HEK293 (cell line): Measurements from ENCODE around the gene RPS18.

Experiments
- GFI1B ChIP-seq: fragments of 450-650 bp; formaldehyde crosslinking; IDR thresholded peaks from 2 replicates; pipeline ENCODE4 v1.5.1; 2016; ENCODE audit warnings: missing biosample characterization, missing genetic modification characterization
- GLIS2 ChIP-seq: fragments of 450-650 bp; formaldehyde crosslinking; IDR thresholded peaks from 2 replicates; pipeline ENCODE4 v1.5.1; 2016; ENCODE audit warnings: missing biosample characterization, missing genetic modification characterization
- INSM2 ChIP-seq: fragments of 450-650 bp; formaldehyde crosslinking; IDR thresholded peaks from 2 replicates; pipeline ENCODE4 v1.5.1; 2016; ENCODE audit warnings: missing biosample characterization, missing genetic modification characterization
- SP7 ChIP-seq: fragments of 450-650 bp; formaldehyde crosslinking; IDR thresholded peaks from 2 replicates; pipeline ENCODE4 v1.5.1; 2016; ENCODE audit warnings: missing biosample characterization, missing genetic modification characterization
- ZBTB17 ChIP-seq: fragments of 450-650 bp; formaldehyde crosslinking; IDR thresholded peaks from 2 replicates; pipeline ENCODE4 v1.5.1; 2016; ENCODE audit warnings: missing biosample characterization, missing genetic modification characterization
- ZBTB48 ChIP-seq: fragments of 450-650 bp; formaldehyde crosslinking; IDR thresholded peaks from 2 replicates; pipeline ENCODE4 v1.5.1; 2016; ENCODE audit warnings: missing biosample characterization, missing genetic modification characterization
- ZEB2 ChIP-seq: fragments of 450-650 bp; formaldehyde crosslinking; IDR thresholded peaks from 2 replicates; pipeline ENCODE4 v1.5.1; 2016; ENCODE audit warnings: missing biosample characterization, missing genetic modification characterization
- ZFP69B ChIP-seq: fragments of 450-650 bp; formaldehyde crosslinking; IDR thresholded peaks from 2 replicates; pipeline ENCODE4 v1.5.1; 2016; ENCODE audit warnings: missing biosample characterization, missing genetic modification characterization
- ZNF18 ChIP-seq: fragments of 450-650 bp; formaldehyde crosslinking; IDR thresholded peaks from 2 replicates; pipeline ENCODE4 v1.5.1; 2016; ENCODE audit warnings: missing biosample characterization, missing genetic modification characterization
- ZNF184 ChIP-seq: fragments of 450-650 bp; IDR thresholded peaks from 2 replicates; pipeline ENCODE4 v1.5.1; 2018; ENCODE audit warnings: missing biosample characterization, mild to moderate bottlenecking, missing genetic modification characterization
- ZNF2 ChIP-seq: fragments of 450-650 bp; formaldehyde crosslinking; IDR thresholded peaks from 2 replicates; pipeline ENCODE4 v1.5.1; 2016; ENCODE audit warnings: missing biosample characterization, missing genetic modification characterization
- ZNF391 ChIP-seq: fragments of 450-650 bp; formaldehyde crosslinking; IDR thresholded peaks from 2 replicates; pipeline ENCODE4 v1.5.1; 2016; ENCODE audit warnings: low read depth, missing biosample characterization, missing genetic modification characterization, borderline replicate concordance
- ZNF473 ChIP-seq: fragments of 450-650 bp; formaldehyde crosslinking; IDR thresholded peaks from 2 replicates; pipeline ENCODE4 v1.5.1; 2017; ENCODE audit warnings: missing biosample characterization, missing genetic modification characterization
- ZNF501 ChIP-seq: fragments of 450-650 bp; formaldehyde crosslinking; IDR thresholded peaks from 2 replicates; pipeline ENCODE4 v1.5.1; 2016; ENCODE audit warnings: missing biosample characterization, missing genetic modification characterization
- ZNF549 ChIP-seq: fragments of 450-650 bp; IDR thresholded peaks from 2 replicates; pipeline ENCODE4 v1.5.1; 2018; ENCODE audit warnings: missing biosample characterization, missing genetic modification characterization, mild to moderate bottlenecking, inconsistent platforms, moderate library complexity
- ZNF621 ChIP-seq: fragments of 450-650 bp; formaldehyde crosslinking; IDR thresholded peaks from 2 replicates; pipeline ENCODE4 v1.5.1; 2017; ENCODE audit warnings: missing biosample characterization, missing genetic modification characterization
- ZNF626 ChIP-seq: fragments of 450-650 bp; sonication (Bioruptor Pico); formaldehyde crosslinking; IDR thresholded peaks from 2 replicates; pipeline ENCODE4 v1.5.1; 2018; ENCODE audit warnings: missing biosample characterization, missing genetic modification characterization, inconsistent platforms
- ZNF701 ChIP-seq: fragments of 450-650 bp; formaldehyde crosslinking; IDR thresholded peaks from 2 replicates; pipeline ENCODE4 v1.5.1; 2016; ENCODE audit warnings: missing biosample characterization, missing genetic modification characterization
- ZNF791 ChIP-seq: fragments of 450-650 bp; formaldehyde crosslinking; IDR thresholded peaks from 2 replicates; pipeline ENCODE4 v1.5.1; 2016; ENCODE audit warnings: missing biosample characterization, missing genetic modification characterization
- ZNF837 ChIP-seq: fragments of 450-650 bp; formaldehyde crosslinking; IDR thresholded peaks from 2 replicates; pipeline ENCODE4 v1.5.1; 2016; ENCODE audit warnings: missing biosample characterization, missing genetic modification characterization
- TF ChIP-seq, protein P1 (sequence below): fragments of 450-650 bp; formaldehyde crosslinking; IDR thresholded peaks from 2 replicates; pipeline ENCODE4; 2016; ENCODE audit warnings: missing biosample characterization, missing genetic modification characterization
- TF ChIP-seq, protein P2 (sequence below): fragments of 450-650 bp; formaldehyde crosslinking; IDR thresholded peaks from 2 replicates; pipeline ENCODE4 v1.5.1; 2017; ENCODE audit warnings: missing biosample characterization, missing genetic modification characterization

RPS18 gene

GRCh38 chr6:33249732-33250630 is 21.9 kb upstream of the RPS18 start (continued):
- TF ChIP-seq, protein P1, sequence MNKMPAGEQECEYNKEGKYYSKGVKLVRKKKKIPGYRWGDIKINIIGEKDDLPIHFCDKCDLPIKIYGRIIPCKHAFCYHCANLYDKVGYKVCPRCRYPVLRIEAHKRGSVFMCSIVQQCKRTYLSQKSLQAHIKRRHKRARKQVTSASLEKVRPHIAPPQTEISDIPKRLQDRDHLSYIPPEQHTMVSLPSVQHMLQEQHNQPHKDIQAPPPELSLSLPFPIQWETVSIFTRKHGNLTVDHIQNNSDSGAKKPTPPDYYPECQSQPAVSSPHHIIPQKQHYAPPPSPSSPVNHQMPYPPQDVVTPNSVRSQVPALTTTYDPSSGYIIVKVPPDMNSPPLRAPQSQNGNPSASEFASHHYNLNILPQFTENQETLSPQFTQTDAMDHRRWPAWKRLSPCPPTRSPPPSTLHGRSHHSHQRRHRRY (tag by site-specific recombination) = no peak
- TF ChIP-seq GLIS2 (tag by site-specific recombination) (peak; percentile 15; the same call in 1 of the 2 replicates), ZNF626 (tag by site-specific recombination) (no peak), ZFP69B (0 out of 2 replicates have a peak, but pooled peaks have one; percentile 36), ZNF549 (tag by site-specific recombination) (no peak), INSM2 (tag by site-specific recombination) (no peak), ZNF621 (tag by site-specific recombination) (no peak), ZNF18 (tag by site-specific recombination) (no peak), ZNF473 (tag by site-specific recombination) (no peak), ZNF391 (tag by site-specific recombination) (0 out of 2 replicates have a peak, but pooled peaks have one; percentile 22), ZBTB48 (tag by site-specific recombination) (peak; percentile 69), ZNF791 (tag by site-specific recombination) (no peak), ZNF184 (peak; percentile 25; the same call in 1 of the 2 replicates), ZBTB17 (tag by site-specific recombination) (peak; percentile 69; the same call in 1 of the 2 replicates), ZEB2 (tag by site-specific recombination) (no peak), ZNF2 (tag by site-specific recombination) (peak; percentile 39; the same call in 1 of the 2 replicates), SP7 (tag by site-specific recombination) (no peak), ZNF837 (no peak), ZNF501 (tag by site-specific recombination) (0 out of 2 replicates have a peak, but pooled peaks have one; percentile 29), GFI1B (tag by site-specific recombination) (0 out of 2 replicates have a peak, but pooled peaks have one; percentile 26), ZNF701 (no peak)
- TF ChIP-seq, protein P2, sequence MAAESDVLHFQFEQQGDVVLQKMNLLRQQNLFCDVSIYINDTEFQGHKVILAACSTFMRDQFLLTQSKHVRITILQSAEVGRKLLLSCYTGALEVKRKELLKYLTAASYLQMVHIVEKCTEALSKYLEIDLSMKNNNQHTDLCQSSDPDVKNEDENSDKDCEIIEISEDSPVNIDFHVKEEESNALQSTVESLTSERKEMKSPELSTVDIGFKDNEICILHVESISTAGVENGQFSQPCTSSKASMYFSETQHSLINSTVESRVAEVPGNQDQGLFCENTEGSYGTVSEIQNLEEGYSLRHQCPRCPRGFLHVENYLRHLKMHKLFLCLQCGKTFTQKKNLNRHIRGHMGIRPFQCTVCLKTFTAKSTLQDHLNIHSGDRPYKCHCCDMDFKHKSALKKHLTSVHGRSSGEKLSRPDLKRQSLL (tag by site-specific recombination) = peak; percentile 63; the same call in 1 of the 2 replicates
